Neural cell (in vitro differentiated cells): ENCODE results near the gene NSF.
"Not testable (repeated sequence)": the region's sequence is repeated elsewhere in the genome, so short reads cannot be mapped to it uniquely, and the experiment has no call there.

Source experiments
- CTCF ChIP-seq: fragments of 450-650 bp; IDR thresholded peaks from 2 replicates; pipeline ENCODE4 v1.5.1; 2014; ENCODE audit warnings: antibody characterized with exemption, mild to moderate bottlenecking, moderate library complexity; ENCODE audit not compliant: poor library complexity, severe bottlenecking
- EP300 ChIP-seq: fragments of 450-650 bp; conservative IDR thresholded peaks from 2 replicates; pipeline ENCODE4 v1.6.1; 2014; ENCODE audit warnings: antibody characterized with exemption, mild to moderate bottlenecking, moderate library complexity; ENCODE audit not compliant: poor library complexity, severe bottlenecking

GRCh38 chr17:46617121-46617520, 26.7 kb downstream of the NSF start:
- not testable (repeated sequence) for TF ChIP-seq EP300, CTCF
